Thymus (tissue), 11 donors: ENCODE results near the gene TNFRSF19. TPM values are rescaled to one million over a fixed set of nuclear protein-coding genes. Genes with fewer than 3 reads are reported as not detected.

Source experiments
- DNase-seq, 9 donors: peaks; one replicate each; pipeline ENCODE4 v3.0.0-alpha.2; 2013; ENCODE audit warnings: low spot score in 9 of 9, low read depth in 6 of 9, missing footprints in 1 of 9
- H3K27ac ChIP-seq, 2 donors: one replicate each; pipeline ENCODE4 v1.5.1; 2013; ENCODE audit warnings: control low read depth in 1 of 2, low read depth in 1 of 2, low read length in 1 of 2, mild to moderate bottlenecking in 1 of 2, moderate library complexity in 1 of 2
- H3K27me3 ChIP-seq, 2 donors: one replicate each; pipeline ENCODE4 v1.5.1; 2013; ENCODE audit warnings: low read length in 1 of 2; ENCODE audit not compliant: control insufficient read depth in 2 of 2, insufficient read depth in 1 of 2
- H3K36me3 ChIP-seq, 2 donors: one replicate each; pipeline ENCODE4 v1.5.1; 2013; ENCODE audit warnings: low read length in 1 of 2, mild to moderate bottlenecking in 1 of 2, moderate library complexity in 1 of 2; ENCODE audit not compliant: control insufficient read depth in 2 of 2, insufficient read depth in 2 of 2
- H3K4me1 ChIP-seq, 2 donors: one replicate each; pipeline ENCODE4 v1.5.1; 2013; ENCODE audit warnings: low read length in 2 of 2; ENCODE audit not compliant: control insufficient read depth in 2 of 2, insufficient read depth in 2 of 2
- H3K4me3 ChIP-seq, 2 donors: one replicate each; pipeline ENCODE4 v1.5.1; 2013; ENCODE audit warnings: low read length in 2 of 2, control low read depth in 1 of 2, mild to moderate bottlenecking in 1 of 2
- H3K9me3 ChIP-seq, 2 donors: one replicate each; pipeline ENCODE4 v1.5.1; 2013; ENCODE audit warnings: low read length in 1 of 2, mild to moderate bottlenecking in 1 of 2; ENCODE audit not compliant: control insufficient read depth in 2 of 2, insufficient read depth in 1 of 2
- WGBS: extraction: QIAGEN DNeasy Blood & Tissue Kit; methylation state at CpG from one replicate; pipeline ENCODE4 v1.1.7; 2013; 5-methylcytosine and 5-hydroxymethylcytosine counted together
- polyA plus RNA-seq: library from polyadenylated mRNA; stranded (reverse); fragments of 200-250 nt; gene quantifications from one replicate; pipeline ENCODE4 v1.2.3, GENCODE V29; 2013
- total RNA-seq: library from RNA; stranded (reverse); fragments of 120-200 nt; gene quantifications from one replicate; pipeline ENCODE4 v1.2.4, GENCODE V29; 2013
- donor health status: healthy.

Gene TNFRSF19
- total and polyA plus RNA-seq, 2 donors = 7.6 to 8.5 TPM

DNA sequence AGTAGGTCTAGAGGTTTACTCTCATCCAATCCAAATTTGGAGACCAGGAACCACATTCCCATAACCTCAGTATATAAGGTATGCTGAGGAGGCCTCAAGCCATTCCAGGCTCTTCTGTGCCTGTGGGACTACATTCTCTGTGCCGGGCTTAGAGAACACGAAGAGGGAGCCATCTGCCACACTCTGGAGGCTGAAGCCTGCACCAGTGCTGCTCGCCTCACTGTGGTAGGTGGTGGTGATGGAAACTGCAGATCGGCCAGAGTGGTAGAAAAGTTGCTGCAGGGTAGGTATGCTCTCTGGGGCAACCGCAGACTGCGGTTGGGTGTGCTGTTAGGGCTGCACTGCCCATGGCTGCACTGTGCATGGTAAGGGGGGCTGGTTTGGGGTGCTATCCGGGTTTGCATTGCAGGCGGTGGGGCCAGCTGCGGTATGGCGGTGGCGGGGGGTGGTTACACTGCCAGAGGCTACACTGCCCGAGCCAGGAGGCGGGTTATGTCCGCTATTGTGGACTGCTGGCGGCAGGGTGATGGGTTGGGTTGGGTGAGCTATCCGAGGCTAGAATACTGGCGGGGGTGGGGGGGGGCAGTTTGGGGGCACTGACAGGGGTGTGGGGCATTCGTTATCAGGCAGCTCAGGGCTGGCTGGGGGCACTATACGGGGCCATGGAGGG, 145.0 kb downstream of the TNFRSF19 start:
- no peaks in the 10 kb centered on the region for H3K36me3 ChIP-seq
- no peaks in the 10 kb centered on the region for H3K27me3 ChIP-seq
- no peak overlapping the region for H3K27ac ChIP-seq
- no peak overlapping the region for H3K4me3 ChIP-seq
- DNase-seq = no peak
- WGBS = 90% methylated on average over 19 of the region's 19 CpGs
- no peaks in the 10 kb centered on the region for H3K9me3 ChIP-seq
- peaks cover 23 to 27% of the 10 kb centered on the region in 2 donors for H3K4me1 ChIP-seq

GRCh38 chr13:23715762-23716235, 145.6 kb downstream of the TNFRSF19 start:
- peaks cover 23 to 27% of the 10 kb centered on the region in 2 donors for H3K4me1 ChIP-seq
- no peaks in the 10 kb centered on the region for H3K9me3 ChIP-seq
- H3K27ac ChIP-seq = no peak overlapping the region
- H3K27me3 ChIP-seq = no peaks in the 10 kb centered on the region
- 92% methylated on average over 11 of the region's 11 CpGs for WGBS
- H3K4me3 ChIP-seq = no peak overlapping the region
- peak in 2 of 9 donors; percentile 19 to 42 for DNase-seq
- no peaks in the 10 kb centered on the region for H3K36me3 ChIP-seq

- H3K4me3 ChIP-seq = no peak overlapping the region
- peak in 4 of 9 donors; percentile 6 to 62 (median 48) for DNase-seq
- H3K27ac ChIP-seq = peak overlapping the region in 1 of 2 donors; percentile 39
- no peaks in the 10 kb centered on the region for H3K27me3 ChIP-seq
- no peaks in the 10 kb centered on the region for H3K36me3 ChIP-seq
- H3K4me1 ChIP-seq = peaks cover 23 to 27% of the 10 kb centered on the region in 2 donors
- 92% methylated on average over 2 of the region's 2 CpGs for WGBS
- no peaks in the 10 kb centered on the region for H3K9me3 ChIP-seq
These were observed 146.2 kb downstream of the TNFRSF19 start for GRCh38 chr13:23716401-23716800.

- no peaks in the 10 kb centered on the region for H3K9me3 ChIP-seq
- no peaks in the 10 kb centered on the region for H3K27me3 ChIP-seq
- peak overlapping the region in 1 of 2 donors; percentile 55 for H3K27ac ChIP-seq
- WGBS = 25% methylated on average over 2 of the region's 2 CpGs
- H3K4me1 ChIP-seq = peaks cover 23 to 27% of the 10 kb centered on the region in 2 donors
- H3K4me3 ChIP-seq = no peak overlapping the region
- H3K36me3 ChIP-seq = no peaks in the 10 kb centered on the region
- DNase-seq = peak in 4 of 9 donors; percentile 21 to 70 (median 43)
These were observed 148.8 kb downstream of the TNFRSF19 start for GRCh38 chr13:23718996-23719395.

GRCh38 chr13:23722726-23723453, 152.7 kb downstream of the TNFRSF19 start:
- H3K9me3 ChIP-seq = no peaks in the 10 kb centered on the region
- H3K4me3 ChIP-seq = no peak overlapping the region
- no peaks in the 10 kb centered on the region for H3K36me3 ChIP-seq
- H3K4me1 ChIP-seq = peaks cover 6 to 11% of the 10 kb centered on the region in 2 donors
- DNase-seq = no peak
- no peaks in the 10 kb centered on the region for H3K27me3 ChIP-seq
- WGBS = 96% methylated on average over 6 of the region's 6 CpGs
- no peak overlapping the region for H3K27ac ChIP-seq

DNA sequence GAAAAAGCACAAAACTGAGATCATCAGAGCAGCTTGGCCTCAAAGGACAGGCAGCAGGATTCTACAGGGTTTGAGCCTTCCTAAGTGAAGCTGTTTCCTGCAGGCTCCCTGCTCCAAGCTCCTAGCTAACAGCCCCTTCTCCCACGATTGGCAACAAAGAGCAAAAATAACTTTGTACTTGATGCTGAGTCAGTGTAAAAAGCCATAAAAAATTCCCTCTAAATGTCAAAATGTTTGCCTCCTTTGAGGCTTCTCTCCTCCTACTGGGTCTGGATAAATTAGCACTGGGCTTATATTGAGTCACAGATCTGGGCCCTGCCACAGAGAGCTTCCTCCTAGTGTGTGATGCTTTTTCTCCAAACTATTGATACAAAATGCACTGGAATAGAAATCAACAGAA, 153.3 kb downstream of the TNFRSF19 start:
- Histone ChIP-seq H3K36me3 (no peaks in the 10 kb centered on the region), H3K27me3 (no peaks in the 10 kb centered on the region), H3K4me1 (peaks cover 5% of the 10 kb centered on the region in 2 donors), H3K27ac (no peak overlapping the region), H3K9me3 (no peaks in the 10 kb centered on the region), H3K4me3 (no peak overlapping the region)
- DNase-seq = no peak
- 67% methylated on average over 1 of the region's 1 CpG for WGBS

GRCh38 chr13:23724196-23724970, 154.2 kb downstream of the TNFRSF19 start:
- Histone ChIP-seq H3K4me1 (peaks cover 0 to 2% of the 10 kb centered on the region in 2 donors), H3K27ac (no peak overlapping the region), H3K9me3 (no peaks in the 10 kb centered on the region), H3K36me3 (no peaks in the 10 kb centered on the region), H3K27me3 (no peaks in the 10 kb centered on the region), H3K4me3 (no peak overlapping the region)
- 98% methylated on average over 7 of the region's 7 CpGs for WGBS
- DNase-seq = no peak
